HG03432 (cell line): ENCODE data around the gene DOCK1.

ENCODE experiments used
- ATAC-seq: cut with Tn5 transposase; IDR thresholded peaks from one replicate; pipeline ENCODE4 v1.9.1; 2021; ENCODE audit warnings: mild to moderate bottlenecking, moderate library complexity; ENCODE audit not compliant: unreplicated experiment

DOCK1 gene

GRCh38 chr10:127033216-127034033, 128.2 kb downstream of the DOCK1 start:
- ATAC-seq, result no peak

GRCh38 chr10:127034034-127034633, 128.9 kb downstream of the DOCK1 start:
- no peak for ATAC-seq

- ATAC-seq, result no peak
Observed at GRCh38 chr10:127034790-127035189, 129.6 kb downstream of the DOCK1 start.

- no peak for ATAC-seq
Observed at GRCh38 chr10:127035827-127036226, 130.6 kb downstream of the DOCK1 start.

- no peak for ATAC-seq
Observed at GRCh38 chr10:127036987-127037386, 131.8 kb downstream of the DOCK1 start.

GRCh38 chr10:127039435-127039834, 134.2 kb downstream of the DOCK1 start:
- ATAC-seq, result no peak

- no peak for ATAC-seq
Observed at GRCh38 chr10:127040756-127041155, 135.5 kb downstream of the DOCK1 start.

- ATAC-seq, result no peak
Observed at GRCh38 chr10:127041552-127041951, 136.3 kb downstream of the DOCK1 start.

- no peak for ATAC-seq
Observed at GRCh38 chr10:127043301-127043700, 138.1 kb downstream of the DOCK1 start.

GRCh38 chr10:127044186-127044585, 139.0 kb downstream of the DOCK1 start:
- no peak for ATAC-seq

GRCh38 chr10:127046975-127047877, 142.0 kb downstream of the DOCK1 start:
- ATAC-seq, result no peak

GRCh38 chr10:127047878-127048238, 142.6 kb downstream of the DOCK1 start:
- ATAC-seq, result no peak

- ATAC-seq, result no peak
Observed at GRCh38 chr10:127048630-127049029, 143.4 kb downstream of the DOCK1 start.

- no peak for ATAC-seq
Observed at GRCh38 chr10:127052001-127052400, 146.8 kb downstream of the DOCK1 start.

GRCh38 chr10:127055263-127055662, 150.0 kb downstream of the DOCK1 start:
- ATAC-seq, result no peak

GRCh38 chr10:127059314-127059713, 154.1 kb downstream of the DOCK1 start:
- ATAC-seq, result no peak

GRCh38 chr10:127063762-127064161, 158.5 kb downstream of the DOCK1 start:
- no peak for ATAC-seq

GRCh38 chr10:127064474-127064873, 159.2 kb downstream of the DOCK1 start:
- no peak for ATAC-seq

GRCh38 chr10:127067542-127068194, 162.4 kb downstream of the DOCK1 start:
- no peak for ATAC-seq

- no peak for ATAC-seq
Observed at GRCh38 chr10:127068485-127068884, 163.3 kb downstream of the DOCK1 start.

GRCh38 chr10:127069436-127069835, 164.2 kb downstream of the DOCK1 start:
- no peak for ATAC-seq
